HG02678 (cell line): ENCODE measurements around the gene PLEKHO2.
A peak's percentile ranks its signal among the peaks of the same experiment; 100 is the strongest.

ENCODE experiments used
- ATAC-seq: cut with Tn5 transposase; IDR thresholded peaks from one replicate; pipeline ENCODE4 v1.9.1; 2021; ENCODE audit warnings: mild to moderate bottlenecking, moderate library complexity; ENCODE audit not compliant: unreplicated experiment

Gene PLEKHO2

GRCh38 chr15:64825431-64826294, 16.1 kb upstream of the PLEKHO2 start, which contains the start of gene PIF1:
Gene PIF1 (minus strand): TSS chr15:64825647. CDS start chr15:64824335, 1,312 bp downstream.
- ATAC-seq, result peak; percentile 87

- ATAC-seq, result no peak
Measured at GRCh38 chr15:64828985-64829384, 12.7 kb upstream of the PLEKHO2 start.

GRCh38 chr15:64833690-64834089, 8.0 kb upstream of the PLEKHO2 start:
- no peak for ATAC-seq

- no peak for ATAC-seq
Measured at GRCh38 chr15:64836023-64836536, 5.6 kb upstream of the PLEKHO2 start.

GRCh38 chr15:64837502-64837901, 4.2 kb upstream of the PLEKHO2 start:
- no peak for ATAC-seq

GRCh38 chr15:64841060-64841343, 713 bp upstream of the PLEKHO2 start:
- ATAC-seq, result no peak

GRCh38 chr15:64842096-64842939, 603 bp downstream of the PLEKHO2 start:
- ATAC-seq, result no peak

- ATAC-seq, result no peak
Measured at GRCh38 chr15:64842986-64843561, 1.4 kb downstream of the PLEKHO2 start.

GRCh38 chr15:64843991-64844390, 2.3 kb downstream of the PLEKHO2 start:
- no peak for ATAC-seq

- ATAC-seq, result no peak
Measured at GRCh38 chr15:64844576-64845145, 2.9 kb downstream of the PLEKHO2 start.

GRCh38 chr15:64845183-64845611, 3.5 kb downstream of the PLEKHO2 start:
- ATAC-seq, result no peak

GRCh38 chr15:64845831-64846595, 4.3 kb downstream of the PLEKHO2 start:
- no peak for ATAC-seq

GRCh38 chr15:64847016-64847415, 5.3 kb downstream of the PLEKHO2 start:
- ATAC-seq, result no peak

GRCh38 chr15:64847448-64847847, 5.7 kb downstream of the PLEKHO2 start:
- ATAC-seq, result no peak

- ATAC-seq, result no peak
Measured at GRCh38 chr15:64847876-64848716, 6.4 kb downstream of the PLEKHO2 start.

- no peak for ATAC-seq
Measured at GRCh38 chr15:64850778-64851502, 9.2 kb downstream of the PLEKHO2 start.

GRCh38 chr15:64851503-64851840, 9.8 kb downstream of the PLEKHO2 start:
- ATAC-seq, result no peak

- no peak for ATAC-seq
Measured at GRCh38 chr15:64854041-64854440, 12.3 kb downstream of the PLEKHO2 start.

GRCh38 chr15:64854526-64854925, 12.8 kb downstream of the PLEKHO2 start:
- ATAC-seq, result no peak
